ENCODE data around the gene STH. TPM values are rescaled to one million over a fixed set of nuclear protein-coding genes. Genes with fewer than 3 reads are reported as not detected.

STH gene
- total RNA-seq, 2 experiments from 2014 or later: not detected

- H3K27me3 ChIP-seq (ENCODE audit: control insufficient read depth in 1 of 2, insufficient read depth in 2 of 2, low read length in 2 of 2): no peaks in the 10 kb centered on the region
- no peaks in the 10 kb centered on the region for H3K4me1 ChIP-seq (ENCODE audit: insufficient read depth, low read length)
- no peak for TF ChIP-seq CTCF (IDR thresholded peaks at IDR 0.05)
- ATAC-seq (ENCODE audit: poor library complexity): no peak
- no peaks in the 10 kb centered on the region for H3K9me3 ChIP-seq (ENCODE audit: control insufficient read depth in 1 of 2, insufficient read depth in 1 of 2, low read length in 2 of 2)
- POLR2A ChIA-PET: no interaction called here
- H3K27me3 Mint-ChIP-seq: no peaks in the 10 kb centered on the region
- intact Hi-C loops (cut with DNase I, micrococcal nuclease): no loop called here
- no peaks in the 10 kb centered on the region for H3K9me3 Mint-ChIP-seq
- no peak overlapping the region for H3K4me3 Mint-ChIP-seq
- no peak overlapping the region for H3K27ac ChIP-seq (ENCODE audit: low read depth in 1 of 2, low read length in 2 of 2)
- no peaks in the 10 kb centered on the region for H3K36me3 ChIP-seq (ENCODE audit: insufficient read depth, low read length)
- no peak overlapping the region for H3K27ac Mint-ChIP-seq
- H3K4me3 ChIP-seq (ENCODE audit: low read length): no peak overlapping the region
- H3K36me3 Mint-ChIP-seq (ENCODE audit: low read depth): no peaks in the 10 kb centered on the region
- CTCF ChIA-PET: no interaction called here
- no peaks in the 10 kb centered on the region for H3K4me1 Mint-ChIP-seq (ENCODE audit: low read depth)
- no peak for DNase-seq
These were observed 18.2 kb upstream of the STH start for GRCh38 chr17:45980855-45981254.

- Mint-ChIP-seq H3K36me3 (ENCODE audit: low read depth) (no peaks in the 10 kb centered on the region), H3K27ac (no peak overlapping the region), H3K27me3 (no peaks in the 10 kb centered on the region), H3K9me3 (no peaks in the 10 kb centered on the region), H3K4me3 (no peak overlapping the region), H3K4me1 (ENCODE audit: low read depth) (no peaks in the 10 kb centered on the region)
- Histone ChIP-seq H3K36me3 (ENCODE audit: insufficient read depth, low read length) (no peaks in the 10 kb centered on the region), H3K9me3 (ENCODE audit: control insufficient read depth in 1 of 2, insufficient read depth in 1 of 2, low read length in 2 of 2) (no peaks in the 10 kb centered on the region), H3K4me1 (ENCODE audit: insufficient read depth, low read length) (no peaks in the 10 kb centered on the region), H3K27me3 (ENCODE audit: control insufficient read depth in 1 of 2, insufficient read depth in 2 of 2, low read length in 2 of 2) (no peaks in the 10 kb centered on the region), H3K4me3 (ENCODE audit: low read length) (no peak overlapping the region), H3K27ac (ENCODE audit: low read depth in 1 of 2, low read length in 2 of 2) (no peak overlapping the region)
- DNase-seq (no peak), ATAC-seq (ENCODE audit: poor library complexity) (no peak)
- POLR2A ChIA-PET: no interaction called here
- CTCF ChIA-PET: no interaction called here
- TF ChIP-seq CTCF (IDR thresholded peaks at IDR 0.05): no peak
- intact Hi-C loops (cut with DNase I, micrococcal nuclease): no loop called here
These were observed 17.7 kb upstream of the STH start for GRCh38 chr17:45981306-45981705.

- H3K27ac Mint-ChIP-seq: no peak overlapping the region
- no peak overlapping the region for H3K4me3 ChIP-seq (ENCODE audit: low read length)
- no peaks in the 10 kb centered on the region for H3K9me3 ChIP-seq (ENCODE audit: control insufficient read depth in 1 of 2, insufficient read depth in 1 of 2, low read length in 2 of 2)
- no peaks in the 10 kb centered on the region for H3K9me3 Mint-ChIP-seq
- no peak for TF ChIP-seq CTCF (IDR thresholded peaks at IDR 0.05)
- H3K4me3 Mint-ChIP-seq: no peak overlapping the region
- no peaks in the 10 kb centered on the region for H3K4me1 Mint-ChIP-seq (ENCODE audit: low read depth)
- intact Hi-C loops (cut with DNase I, micrococcal nuclease): no loop called here
- ChIA-PET POLR2A (no interaction called here), CTCF (no interaction called here)
- H3K27ac ChIP-seq (ENCODE audit: low read depth in 1 of 2, low read length in 2 of 2): no peak overlapping the region
- H3K27me3 ChIP-seq (ENCODE audit: control insufficient read depth in 1 of 2, insufficient read depth in 2 of 2, low read length in 2 of 2): no peaks in the 10 kb centered on the region
- DNase-seq: no peak
- H3K36me3 ChIP-seq (ENCODE audit: insufficient read depth, low read length): no peaks in the 10 kb centered on the region
- H3K36me3 Mint-ChIP-seq (ENCODE audit: low read depth): no peaks in the 10 kb centered on the region
- ATAC-seq (ENCODE audit: poor library complexity): no peak
- H3K4me1 ChIP-seq (ENCODE audit: insufficient read depth, low read length): no peaks in the 10 kb centered on the region
- H3K27me3 Mint-ChIP-seq: no peaks in the 10 kb centered on the region
These were observed 16.0 kb upstream of the STH start for GRCh38 chr17:45982791-45983613.
